ENCODE data around the gene DTNBP1. TPM values are rescaled to one million over a fixed set of nuclear protein-coding genes. Genes with fewer than 3 reads are reported as not detected.

The DTNBP1 gene
- total RNA-seq, 1 donor from 2014 or later, result 18.2 TPM

GRCh38 chr6:15573384-15573783 is 89.4 kb downstream of the DTNBP1 start:
- peaks cover 5% of the 10 kb centered on the region for H3K4me1 ChIP-seq
- H3K36me3 ChIP-seq, result no peaks in the 10 kb centered on the region
- H3K9me3 ChIP-seq, result no peaks in the 10 kb centered on the region
- DNase-seq (ENCODE audit: extremely low spot score in 2 of 2), result no peak
- intact Hi-C loops (cut with DNase I), result no loop called here
- H3K4me3 ChIP-seq, result no peak overlapping the region
- H3K27me3 ChIP-seq, result no peaks in the 10 kb centered on the region
- H3K27ac ChIP-seq, result no peak overlapping the region
- TF ChIP-seq CTCF (IDR thresholded peaks at IDR 0.05), result no peak

- intact Hi-C loops (cut with DNase I), result no loop called here
- Histone ChIP-seq H3K4me3 (no peak overlapping the region), H3K27ac (no peak overlapping the region), H3K27me3 (no peaks in the 10 kb centered on the region), H3K4me1 (no peaks in the 10 kb centered on the region), H3K36me3 (no peaks in the 10 kb centered on the region), H3K9me3 (no peaks in the 10 kb centered on the region)
- no peak for DNase-seq (ENCODE audit: extremely low spot score in 2 of 2)
- TF ChIP-seq POLR2A (IDR thresholded peaks at IDR 0.05) (no peak), POLR2AphosphoS5 (IDR thresholded peaks at IDR 0.05; ENCODE audit: insufficient read depth in 1 of 2, low read depth in 1 of 2) (no peak)
These were observed 90.4 kb downstream of the DTNBP1 start for GRCh38 chr6:15572296-15573016.

GRCh38 chr6:15570171-15570570 is 92.7 kb downstream of the DTNBP1 start:
- H3K9me3 ChIP-seq, result no peaks in the 10 kb centered on the region
- H3K36me3 ChIP-seq, result no peaks in the 10 kb centered on the region

GRCh38 chr6:15569035-15569995 is 93.5 kb downstream of the DTNBP1 start:
- H3K4me3 ChIP-seq, result no peak overlapping the region
- H3K27me3 ChIP-seq, result no peaks in the 10 kb centered on the region
- no peak for DNase-seq (ENCODE audit: extremely low spot score in 2 of 2)
- no peak overlapping the region for H3K27ac ChIP-seq
- intact Hi-C loops (cut with DNase I), result no loop called here
- H3K9me3 ChIP-seq, result no peaks in the 10 kb centered on the region
- no peaks in the 10 kb centered on the region for H3K4me1 ChIP-seq
- H3K36me3 ChIP-seq, result no peaks in the 10 kb centered on the region
- TF ChIP-seq CTCF (IDR thresholded peaks at IDR 0.05) (no peak), POLR2AphosphoS5 (IDR thresholded peaks at IDR 0.05; ENCODE audit: insufficient read depth in 1 of 2, low read depth in 1 of 2) (no peak), POLR2A (IDR thresholded peaks at IDR 0.05) (no peak)

More at GRCh38 chr6:15570171-15570570, 92.7 kb downstream of the DTNBP1 start:
- Histone ChIP-seq H3K27me3 (no peaks in the 10 kb centered on the region), H3K4me3 (no peak overlapping the region), H3K4me1 (no peaks in the 10 kb centered on the region), H3K27ac (no peak overlapping the region)
- intact Hi-C loops (cut with DNase I), result no loop called here
- TF ChIP-seq POLR2A (IDR thresholded peaks at IDR 0.05), result no peak
- no peak for TF ChIP-seq CTCF (IDR thresholded peaks at IDR 0.05)
- TF ChIP-seq POLR2AphosphoS5 (IDR thresholded peaks at IDR 0.05; ENCODE audit: insufficient read depth in 1 of 2, low read depth in 1 of 2), result no peak
- DNase-seq (ENCODE audit: extremely low spot score in 2 of 2), result no peak

- intact Hi-C loops (cut with DNase I), result no loop called here
- Histone ChIP-seq H3K27me3 (no peaks in the 10 kb centered on the region), H3K4me1 (no peaks in the 10 kb centered on the region), H3K27ac (no peak overlapping the region), H3K4me3 (no peak overlapping the region), H3K36me3 (no peaks in the 10 kb centered on the region), H3K9me3 (no peaks in the 10 kb centered on the region)
- no peak for TF ChIP-seq POLR2AphosphoS5 (IDR thresholded peaks at IDR 0.05; ENCODE audit: insufficient read depth in 1 of 2, low read depth in 1 of 2)
- TF ChIP-seq CTCF (IDR thresholded peaks at IDR 0.05), result no peak
- no peak for TF ChIP-seq POLR2A (IDR thresholded peaks at IDR 0.05)
- DNase-seq (ENCODE audit: extremely low spot score in 2 of 2), result no peak
These were observed 99.9 kb downstream of the DTNBP1 start for GRCh38 chr6:15562977-15563376.

Measured in vagina (tissue), 2 donors.